Activated CD8-positive, alpha-beta T cell treated with anti-CD3 and anti-CD28 coated beads for 36 hours (primary cell): Measurements from ENCODE around the gene ANO7. TPM values are rescaled to one million over a fixed set of nuclear protein-coding genes. Genes with fewer than 3 reads are reported as not detected.

Source experiments
- ATAC-seq: fragments of 200-7000 bp; cut with Tn5 transposase; one replicate; pipeline ENCODE4 v1.10.0; 2021; ENCODE audit warnings: mild to moderate bottlenecking, moderate library complexity
- CTCF ChIA-PET: fragments of 350-600 bp; sonication (Branson Sonifier 250); formaldehyde crosslinking; loops from one replicate; lab custom pipeline; 2021; ENCODE audit warnings: antibody characterized with exemption; lab: Charles Lee
- POLR2A ChIA-PET: fragments of 350-600 bp; sonication (Branson Sonifier 250); formaldehyde crosslinking; loops from one replicate; lab custom pipeline; 2021; ENCODE audit warnings: antibody characterized with exemption; lab: Charles Lee
- DNase-seq: peaks from one replicate; pipeline ENCODE4 v3.0.0-alpha.2; 2020
- H3K27ac Mint-ChIP-seq: one replicate; pipeline ENCODE4 v1.8.0; 2021; ENCODE audit warnings: mild to moderate bottlenecking, mixed read lengths
- H3K27me3 Mint-ChIP-seq: one replicate; pipeline ENCODE4 v1.8.0; 2021; ENCODE audit warnings: mixed read lengths
- H3K36me3 Mint-ChIP-seq: one replicate; pipeline ENCODE4 v1.8.0; 2021; ENCODE audit warnings: low read depth, mixed read lengths
- H3K4me1 Mint-ChIP-seq: one replicate; pipeline ENCODE4 v1.8.0; 2021; ENCODE audit warnings: low read depth, mixed read lengths
- H3K4me3 Mint-ChIP-seq: one replicate; pipeline ENCODE4 v1.8.0; 2021; ENCODE audit warnings: mild to moderate bottlenecking, moderate library complexity, mixed read lengths
- H3K9me3 Mint-ChIP-seq: one replicate; pipeline ENCODE4 v1.8.0; 2021; ENCODE audit warnings: mixed read lengths
- intact Hi-C: fragments of 100-400 bp; cut with micrococcal nuclease; formaldehyde crosslinking; loops from one replicate; pipeline ENCODE4 v1.10.0; 2022
- total RNA-seq, 2 experiments: library from RNA; stranded (reverse); gene quantifications; one replicate each; pipeline ENCODE4 v1.2.3, GENCODE V29; 2021
- TF ChIP-seq, protein P1 (sequence below): fragments of 200-600 bp; IDR thresholded peaks from one replicate; pipeline ENCODE4 v1.8.0; 2022; ENCODE audit warnings: antibody characterized with exemption, mild to moderate bottlenecking

Gene ANO7
- total RNA-seq, 2 experiments from 2014 or later: 5.1 to 5.4 TPM

GRCh38 chr2:241163601-241164118 lies 24.8 kb upstream of the ANO7 start:
- TF ChIP-seq, protein P1, sequence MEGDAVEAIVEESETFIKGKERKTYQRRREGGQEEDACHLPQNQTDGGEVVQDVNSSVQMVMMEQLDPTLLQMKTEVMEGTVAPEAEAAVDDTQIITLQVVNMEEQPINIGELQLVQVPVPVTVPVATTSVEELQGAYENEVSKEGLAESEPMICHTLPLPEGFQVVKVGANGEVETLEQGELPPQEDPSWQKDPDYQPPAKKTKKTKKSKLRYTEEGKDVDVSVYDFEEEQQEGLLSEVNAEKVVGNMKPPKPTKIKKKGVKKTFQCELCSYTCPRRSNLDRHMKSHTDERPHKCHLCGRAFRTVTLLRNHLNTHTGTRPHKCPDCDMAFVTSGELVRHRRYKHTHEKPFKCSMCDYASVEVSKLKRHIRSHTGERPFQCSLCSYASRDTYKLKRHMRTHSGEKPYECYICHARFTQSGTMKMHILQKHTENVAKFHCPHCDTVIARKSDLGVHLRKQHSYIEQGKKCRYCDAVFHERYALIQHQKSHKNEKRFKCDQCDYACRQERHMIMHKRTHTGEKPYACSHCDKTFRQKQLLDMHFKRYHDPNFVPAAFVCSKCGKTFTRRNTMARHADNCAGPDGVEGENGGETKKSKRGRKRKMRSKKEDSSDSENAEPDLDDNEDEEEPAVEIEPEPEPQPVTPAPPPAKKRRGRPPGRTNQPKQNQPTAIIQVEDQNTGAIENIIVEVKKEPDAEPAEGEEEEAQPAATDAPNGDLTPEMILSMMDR: no peak
- ChIA-PET CTCF (no interaction called here), POLR2A (interaction anchor here (0.6 kb wide), 1 partner anchor 615 kb away, joined by 4 read pairs; no protein-coding TSS in a partner anchor)
- peak; percentile 9 for DNase-seq
- Mint-ChIP-seq H3K36me3 (peaks cover 37% of the 10 kb centered on the region), H3K9me3 (no peaks in the 10 kb centered on the region), H3K27ac (no peak overlapping the region), H3K27me3 (no peaks in the 10 kb centered on the region), H3K4me3 (no peak overlapping the region), H3K4me1 (peaks cover 4% of the 10 kb centered on the region)
- intact Hi-C loops: no loop called here
- peak; percentile 64 for ATAC-seq

DNA sequence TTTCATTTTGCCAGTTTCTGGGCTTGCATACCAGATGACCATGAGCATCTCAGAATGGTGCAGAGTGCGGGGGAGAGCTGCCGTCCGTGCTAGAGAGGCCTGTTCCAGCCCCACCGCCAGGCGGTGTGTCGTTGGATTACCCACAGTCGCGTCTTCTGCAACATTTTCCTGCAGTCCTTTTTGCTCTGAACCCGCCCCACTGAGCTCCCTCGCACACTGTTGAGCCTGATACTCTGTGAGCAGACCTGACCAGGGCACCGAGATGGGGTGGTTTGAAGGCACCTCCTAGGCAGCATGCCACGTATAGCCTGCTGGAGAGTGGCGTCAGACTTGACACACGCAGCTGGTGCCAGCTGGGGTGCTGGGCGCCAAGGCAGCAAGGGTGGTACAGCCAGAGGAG lies 20.1 kb upstream of the ANO7 start:
- no peak for DNase-seq
- no peak for ATAC-seq
- POLR2A ChIA-PET: interaction anchor here (0.7 kb wide), 1 partner anchor 71 kb away, joined by 3 read pairs; no protein-coding TSS in a partner anchor
- H3K9me3 Mint-ChIP-seq: peaks cover 13% of the 10 kb centered on the region
- TF ChIP-seq, protein P1: no peak
- no peaks in the 10 kb centered on the region for H3K27me3 Mint-ChIP-seq
- H3K4me1 Mint-ChIP-seq: peaks cover 4% of the 10 kb centered on the region
- no peak overlapping the region for H3K27ac Mint-ChIP-seq
- CTCF ChIA-PET: no interaction called here
- H3K36me3 Mint-ChIP-seq: peaks cover 62% of the 10 kb centered on the region
- intact Hi-C loops: no loop called here
- no peak overlapping the region for H3K4me3 Mint-ChIP-seq

DNA sequence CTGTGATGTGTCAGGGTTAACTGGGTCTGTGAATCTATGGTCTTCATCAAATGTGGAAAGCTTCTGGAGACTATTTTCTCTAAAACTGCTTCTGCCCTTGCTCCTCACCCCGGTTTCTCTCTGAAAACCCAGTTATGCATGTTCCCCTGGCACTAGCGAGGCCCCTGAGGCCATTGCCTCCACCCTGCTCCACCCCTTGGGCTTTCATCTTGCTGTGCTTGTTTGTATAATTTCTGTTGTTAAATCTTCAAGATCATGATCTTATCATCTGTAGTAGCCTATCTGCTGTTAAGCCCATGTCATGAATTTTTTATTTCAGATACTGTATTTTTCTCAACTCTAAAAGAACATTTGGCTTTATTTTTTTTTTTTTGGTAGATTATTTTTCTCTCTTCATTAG lies 14.9 kb upstream of the ANO7 start:
- TF ChIP-seq, protein P1: no peak
- ChIA-PET CTCF (interaction anchor here (0.6 to 1.4 kb wide), 2 partner anchors 321 to 323 kb away, joined by 3 read pairs; no protein-coding TSS in a partner anchor), POLR2A (no interaction called here)
- Mint-ChIP-seq H3K36me3 (peaks cover 53% of the 10 kb centered on the region), H3K4me3 (no peak overlapping the region), H3K9me3 (peaks cover 13% of the 10 kb centered on the region), H3K4me1 (peaks cover 2% of the 10 kb centered on the region), H3K27me3 (no peaks in the 10 kb centered on the region), H3K27ac (no peak overlapping the region)
- DNase-seq (no peak), ATAC-seq (no peak)
- intact Hi-C loops: no loop called here

DNA sequence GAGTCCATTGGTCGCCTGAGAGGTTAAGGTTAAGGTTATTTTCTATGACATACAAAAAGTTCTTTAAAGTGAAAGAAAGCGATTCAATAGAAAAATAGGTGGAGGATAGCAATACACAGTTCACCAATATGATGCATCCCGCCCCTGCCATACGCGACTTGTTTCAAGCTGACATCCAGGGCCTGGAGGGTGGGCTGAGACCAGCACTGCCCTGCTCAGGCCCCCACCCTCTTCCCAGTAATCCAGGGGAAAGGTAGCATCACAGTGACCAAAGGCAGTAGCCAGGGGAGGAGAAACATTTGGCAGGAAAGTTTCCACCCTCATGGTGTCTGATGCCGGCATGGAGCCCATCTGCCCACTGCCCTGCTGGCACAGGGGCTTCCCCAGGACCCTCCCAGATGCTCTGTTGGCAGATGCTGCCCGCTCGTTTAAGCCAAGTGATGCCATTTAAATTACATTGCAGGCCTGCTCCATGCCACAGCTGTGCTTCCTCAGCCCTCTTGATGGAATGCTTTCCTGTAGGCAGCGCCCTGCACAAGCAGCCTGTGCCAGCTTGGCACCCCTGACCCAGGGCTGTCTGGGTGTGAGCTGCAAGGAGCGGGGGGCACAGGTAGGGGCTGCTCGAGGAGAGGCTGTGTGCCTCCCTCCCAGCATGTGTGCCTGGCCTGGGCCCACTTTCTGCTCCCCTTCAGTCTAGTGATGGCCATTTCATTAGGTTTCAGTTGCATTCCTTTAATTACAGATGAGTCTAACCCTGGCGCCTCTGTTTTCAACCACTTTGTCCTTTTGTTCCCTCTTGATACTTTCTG lies 10.7 kb upstream of the ANO7 start:
- TF ChIP-seq, protein P1: no peak
- Mint-ChIP-seq H3K4me1 (peaks cover 7% of the 10 kb centered on the region), H3K9me3 (no peaks in the 10 kb centered on the region), H3K27me3 (no peaks in the 10 kb centered on the region), H3K36me3 (peaks cover 24% of the 10 kb centered on the region), H3K4me3 (no peak overlapping the region), H3K27ac (no peak overlapping the region)
- intact Hi-C loops: no loop called here
- CTCF ChIA-PET: no interaction called here
- POLR2A ChIA-PET: no interaction called here
- DNase-seq: no peak
- no peak for ATAC-seq

DNA sequence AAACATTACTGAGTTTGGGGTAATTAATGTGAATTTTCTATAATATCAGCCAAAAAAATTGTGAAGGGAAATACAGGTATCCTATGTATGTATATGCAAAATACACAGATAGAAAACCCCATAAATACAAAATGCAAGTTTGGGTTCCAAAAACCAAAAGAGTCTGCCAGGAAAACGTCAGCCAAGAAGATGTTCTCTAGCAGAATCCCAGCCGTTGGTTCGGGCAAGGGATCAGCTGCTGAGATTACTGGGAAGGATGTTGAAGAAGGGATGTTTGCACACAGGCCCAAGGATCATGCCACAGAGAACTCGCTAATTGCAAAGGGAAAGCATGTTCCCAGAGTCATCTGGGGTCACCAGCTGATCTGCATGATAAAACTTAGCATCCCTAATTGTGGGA lies 9.5 kb upstream of the ANO7 start:
- CTCF ChIA-PET: no interaction called here
- no peak overlapping the region for H3K27ac Mint-ChIP-seq
- DNase-seq (no peak), ATAC-seq (no peak)
- peaks cover 17% of the 10 kb centered on the region for H3K36me3 Mint-ChIP-seq
- H3K4me3 Mint-ChIP-seq: no peak overlapping the region
- POLR2A ChIA-PET: no interaction called here
- no peaks in the 10 kb centered on the region for H3K9me3 Mint-ChIP-seq
- peaks cover 7% of the 10 kb centered on the region for H3K4me1 Mint-ChIP-seq
- no peaks in the 10 kb centered on the region for H3K27me3 Mint-ChIP-seq
- TF ChIP-seq, protein P1: no peak
- intact Hi-C loops: no loop called here
